ENCODE data around the gene DPAGT1. TPM values are rescaled to one million over a fixed set of nuclear protein-coding genes. Genes with fewer than 3 reads are reported as not detected.

DPAGT1 gene
- total RNA-seq, 4 donors from 2014 or later, result 18.5 to 29.9 (median 26.7) TPM

DNA sequence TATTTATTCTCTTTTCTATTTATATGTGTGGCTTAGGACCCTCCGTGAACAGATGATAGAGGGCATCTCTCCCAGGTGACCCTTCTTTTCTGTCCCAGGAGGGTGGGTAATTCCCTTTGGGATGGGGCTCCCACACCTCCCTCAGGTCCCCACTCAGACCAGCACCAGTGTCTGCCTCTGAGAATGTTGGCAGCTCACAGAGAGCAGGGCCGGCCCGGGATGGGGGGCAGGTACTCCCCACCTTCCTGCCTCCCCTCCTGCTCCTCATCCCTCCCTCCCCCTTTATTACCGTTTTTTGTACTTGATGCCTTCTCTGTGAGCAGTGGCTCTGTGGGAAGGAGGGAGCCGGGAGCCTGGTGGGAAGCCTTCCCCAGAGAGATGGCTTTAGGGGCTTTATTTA, 14.9 kb upstream of the DPAGT1 start:
- Histone ChIP-seq H3K27me3 (no peaks in the 10 kb centered on the region), H3K4me1 (peaks cover 4 to 26% (median 6%) of the 10 kb centered on the region in 3 donors), H3K9me3 (no peaks in the 10 kb centered on the region), H3K4me3 (no peak overlapping the region), H3K27ac (peak overlapping the region in 1 of 4 donors; percentile 50), H3K36me3 (peaks cover 18 to 65% (median 22%) of the 10 kb centered on the region in 3 donors)
- 77 to 83% methylated on average over 2 to 4 of the region's 5 CpGs for WGBS, 2 donors
- DNase-seq, result no peak
- intact Hi-C loops (cut with DNase I), result no loop called here
- TF ChIP-seq, protein P1, sequence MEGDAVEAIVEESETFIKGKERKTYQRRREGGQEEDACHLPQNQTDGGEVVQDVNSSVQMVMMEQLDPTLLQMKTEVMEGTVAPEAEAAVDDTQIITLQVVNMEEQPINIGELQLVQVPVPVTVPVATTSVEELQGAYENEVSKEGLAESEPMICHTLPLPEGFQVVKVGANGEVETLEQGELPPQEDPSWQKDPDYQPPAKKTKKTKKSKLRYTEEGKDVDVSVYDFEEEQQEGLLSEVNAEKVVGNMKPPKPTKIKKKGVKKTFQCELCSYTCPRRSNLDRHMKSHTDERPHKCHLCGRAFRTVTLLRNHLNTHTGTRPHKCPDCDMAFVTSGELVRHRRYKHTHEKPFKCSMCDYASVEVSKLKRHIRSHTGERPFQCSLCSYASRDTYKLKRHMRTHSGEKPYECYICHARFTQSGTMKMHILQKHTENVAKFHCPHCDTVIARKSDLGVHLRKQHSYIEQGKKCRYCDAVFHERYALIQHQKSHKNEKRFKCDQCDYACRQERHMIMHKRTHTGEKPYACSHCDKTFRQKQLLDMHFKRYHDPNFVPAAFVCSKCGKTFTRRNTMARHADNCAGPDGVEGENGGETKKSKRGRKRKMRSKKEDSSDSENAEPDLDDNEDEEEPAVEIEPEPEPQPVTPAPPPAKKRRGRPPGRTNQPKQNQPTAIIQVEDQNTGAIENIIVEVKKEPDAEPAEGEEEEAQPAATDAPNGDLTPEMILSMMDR (IDR thresholded peaks at IDR 0.05), result no peak
- TF ChIP-seq POLR2A (IDR thresholded peaks at IDR 0.05), result no peak

DNA sequence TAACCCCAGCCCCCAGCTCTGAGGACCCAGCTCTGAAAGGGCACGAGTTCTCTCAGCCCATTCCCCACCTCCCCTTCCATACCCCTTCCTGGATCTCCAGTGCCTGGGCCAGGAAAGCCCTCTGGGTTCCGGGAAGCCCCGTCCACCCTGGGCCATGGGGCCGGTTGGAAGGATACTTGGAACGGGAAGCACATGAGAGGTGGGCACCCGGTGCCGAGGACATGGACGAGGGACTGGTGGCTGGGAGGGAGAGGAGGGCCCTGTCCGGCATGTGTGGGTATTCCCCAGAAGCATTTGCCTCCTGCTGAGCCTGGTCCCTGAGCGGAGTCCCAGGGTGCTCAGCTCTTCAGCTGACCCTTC, 14.6 kb upstream of the DPAGT1 start:
- TF ChIP-seq POLR2A (IDR thresholded peaks at IDR 0.05), result no peak
- TF ChIP-seq, protein P1 (IDR thresholded peaks at IDR 0.05), result no peak
- intact Hi-C loops (cut with DNase I), result no loop called here
- Histone ChIP-seq H3K4me1 (peaks cover 4 to 28% (median 6%) of the 10 kb centered on the region in 3 donors), H3K27me3 (no peaks in the 10 kb centered on the region), H3K9me3 (no peaks in the 10 kb centered on the region), H3K36me3 (peaks cover 18 to 69% (median 22%) of the 10 kb centered on the region in 3 donors), H3K27ac (peak overlapping the region in 2 of 4 donors; percentile 50 to 51), H3K4me3 (no peak overlapping the region)
- no peak for DNase-seq
- WGBS, 2 donors, result 90 to 95% methylated on average over 10 of the region's 10 CpGs

GRCh38 chr11:119115484-119116234, 14.0 kb upstream of the DPAGT1 start:
- DNase-seq, result no peak
- no peak for TF ChIP-seq POLR2A (IDR thresholded peaks at IDR 0.05)
- TF ChIP-seq, protein P1 (IDR thresholded peaks at IDR 0.05), result no peak
- Histone ChIP-seq H3K27me3 (no peaks in the 10 kb centered on the region), H3K4me1 (peaks cover 2 to 24% (median 3%) of the 10 kb centered on the region in 3 donors), H3K9me3 (no peaks in the 10 kb centered on the region), H3K27ac (peak overlapping the region in 2 of 4 donors; percentile 50 to 51), H3K36me3 (peaks cover 18 to 75% (median 22%) of the 10 kb centered on the region in 3 donors), H3K4me3 (peak overlapping the region in 1 of 4 donors; percentile 2)
- WGBS, 2 donors, result 58 to 67% methylated on average over 12 to 24 of the region's 24 CpGs
- intact Hi-C loops (cut with DNase I), result no loop called here

DNA sequence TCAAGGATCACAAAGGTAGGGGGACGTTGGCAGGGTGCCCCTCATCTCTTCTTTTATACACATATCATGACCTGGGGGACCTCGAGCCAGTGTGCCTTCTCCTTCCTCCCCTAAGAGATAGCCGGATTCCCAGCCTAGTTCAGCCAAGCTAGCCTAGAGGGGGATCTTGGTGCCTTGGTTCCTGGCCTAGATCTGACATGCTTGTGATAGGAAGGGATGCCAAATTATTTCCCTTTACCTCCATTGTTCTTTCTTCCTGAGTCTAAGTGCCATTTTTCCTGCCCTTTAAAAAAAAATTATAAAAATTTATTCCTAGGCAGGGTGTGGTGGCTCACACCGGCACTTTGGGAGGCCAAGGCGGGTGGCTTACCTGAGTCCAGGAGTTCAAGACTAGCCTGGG, 12.7 kb upstream of the DPAGT1 start:
- no peak overlapping the region for H3K27ac ChIP-seq
- TF ChIP-seq, protein P1 (IDR thresholded peaks at IDR 0.05), result no peak

DNA sequence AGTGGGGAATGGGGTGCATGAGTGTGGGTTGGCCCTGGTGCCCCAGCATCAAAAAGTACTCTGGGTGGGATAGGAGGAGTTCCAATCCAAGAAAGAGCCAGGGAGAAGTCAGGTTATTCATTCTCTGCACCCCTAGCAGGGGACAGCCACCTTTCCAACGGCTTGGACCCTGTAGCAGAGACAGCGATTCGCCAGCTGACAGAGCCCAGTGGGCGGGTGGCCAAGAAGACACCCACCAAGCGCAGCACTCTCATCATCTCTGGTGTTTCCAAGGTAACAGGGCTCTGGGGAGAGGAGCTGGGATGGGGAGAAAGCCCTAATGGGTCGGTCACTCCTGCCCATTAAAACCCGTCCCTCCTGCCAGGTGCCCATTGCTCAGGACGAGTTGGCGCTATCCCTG, 12.1 kb upstream of the DPAGT1 start:
- no peak overlapping the region for H3K4me3 ChIP-seq
- 91 to 100% methylated on average over 2 to 4 of the region's 9 CpGs for WGBS, 2 donors
- TF ChIP-seq, protein P1 (IDR thresholded peaks at IDR 0.05), result no peak
- no peak for TF ChIP-seq POLR2A (IDR thresholded peaks at IDR 0.05)
- no peak for DNase-seq
- H3K27ac ChIP-seq, result no peak overlapping the region
- intact Hi-C loops (cut with DNase I), result no loop called here
- H3K4me1 ChIP-seq, result peaks cover 1 to 36% (median 6%) of the 10 kb centered on the region in 3 donors
- H3K9me3 ChIP-seq, result no peaks in the 10 kb centered on the region
- H3K36me3 ChIP-seq, result peaks cover 18 to 84% (median 22%) of the 10 kb centered on the region in 3 donors
- no peaks in the 10 kb centered on the region for H3K27me3 ChIP-seq

More for the DNA sequence above, 12.7 kb upstream of the DPAGT1 start:
- DNase-seq, result no peak
- Histone ChIP-seq H3K4me3 (no peak overlapping the region), H3K9me3 (no peaks in the 10 kb centered on the region), H3K36me3 (peaks cover 18 to 84% (median 22%) of the 10 kb centered on the region in 3 donors), H3K27me3 (no peaks in the 10 kb centered on the region), H3K4me1 (peaks cover 0 to 29% (median 2%) of the 10 kb centered on the region in 3 donors)
- intact Hi-C loops (cut with DNase I), result no loop called here
- WGBS, 2 donors, result 86 to 89% methylated on average over 5 of the region's 5 CpGs

All from esophagus squamous epithelium (tissue), 5 donors.